Mucosa of stomach (tissue), 1 donor: ENCODE data around the gene DENND1A.

Experiments
- H3K27me3 ChIP-seq: one replicate; pipeline ENCODE4 v1.7.0; 2013; ENCODE audit warnings: mild to moderate bottlenecking, low read length; ENCODE audit not compliant: control insufficient read depth, insufficient read depth
- H3K36me3 ChIP-seq: one replicate; pipeline ENCODE4 v1.7.0; 2013; ENCODE audit warnings: low read length; ENCODE audit not compliant: control insufficient read depth, insufficient read depth
- H3K4me1 ChIP-seq: one replicate; pipeline ENCODE4 v1.7.0; 2013; ENCODE audit warnings: mild to moderate bottlenecking, low read length; ENCODE audit not compliant: control insufficient read depth, insufficient read depth
- H3K4me3 ChIP-seq: one replicate; pipeline ENCODE4 v1.7.0; 2013; ENCODE audit warnings: low read length
- H3K9ac ChIP-seq: one replicate; pipeline ENCODE4 v1.7.0; 2013; ENCODE audit warnings: mild to moderate bottlenecking, low read length, moderate library complexity
- H3K9me3 ChIP-seq: one replicate; pipeline ENCODE4 v1.7.0; 2013; ENCODE audit warnings: mild to moderate bottlenecking, low read length, moderate library complexity; ENCODE audit not compliant: control insufficient read depth
- donor health status: Pancreatic carcinoma.

Gene DENND1A

GRCh38 chr9:123960366-123960765, 30.4 kb upstream of the DENND1A start:
- no peaks in the 10 kb centered on the region for H3K9me3 ChIP-seq
- no peaks in the 10 kb centered on the region for H3K36me3 ChIP-seq
- no peaks in the 10 kb centered on the region for H3K4me1 ChIP-seq
- H3K9ac ChIP-seq, result no peak overlapping the region
- peaks cover 32% of the 10 kb centered on the region for H3K27me3 ChIP-seq
- H3K4me3 ChIP-seq, result no peak overlapping the region

GRCh38 chr9:123959787-123960186, 29.9 kb upstream of the DENND1A start:
- Histone ChIP-seq H3K27me3 (peaks cover 28% of the 10 kb centered on the region), H3K4me1 (no peaks in the 10 kb centered on the region), H3K4me3 (no peak overlapping the region), H3K9me3 (no peaks in the 10 kb centered on the region), H3K36me3 (no peaks in the 10 kb centered on the region), H3K9ac (no peak overlapping the region)

- H3K36me3 ChIP-seq, result no peaks in the 10 kb centered on the region
- no peaks in the 10 kb centered on the region for H3K9me3 ChIP-seq
- no peak overlapping the region for H3K4me3 ChIP-seq
- H3K4me1 ChIP-seq, result no peaks in the 10 kb centered on the region
- H3K9ac ChIP-seq, result no peak overlapping the region
- H3K27me3 ChIP-seq, result peaks cover 46% of the 10 kb centered on the region
These were observed 27.8 kb upstream of the DENND1A start for GRCh38 chr9:123957731-123958130.

GRCh38 chr9:123957168-123957721, 27.3 kb upstream of the DENND1A start:
- Histone ChIP-seq H3K36me3 (no peaks in the 10 kb centered on the region), H3K27me3 (peaks cover 48% of the 10 kb centered on the region), H3K4me3 (no peak overlapping the region), H3K9me3 (no peaks in the 10 kb centered on the region), H3K9ac (no peak overlapping the region), H3K4me1 (no peaks in the 10 kb centered on the region)

- Histone ChIP-seq H3K9ac (no peak overlapping the region), H3K36me3 (no peaks in the 10 kb centered on the region), H3K4me3 (no peak overlapping the region), H3K4me1 (no peaks in the 10 kb centered on the region), H3K27me3 (peaks cover 37% of the 10 kb centered on the region), H3K9me3 (no peaks in the 10 kb centered on the region)
These were observed 25.7 kb upstream of the DENND1A start for GRCh38 chr9:123955637-123956036.

- no peak overlapping the region for H3K9ac ChIP-seq
- H3K4me3 ChIP-seq, result no peak overlapping the region
- H3K36me3 ChIP-seq, result no peaks in the 10 kb centered on the region
- no peaks in the 10 kb centered on the region for H3K9me3 ChIP-seq
- H3K4me1 ChIP-seq, result no peaks in the 10 kb centered on the region
- peaks cover 32% of the 10 kb centered on the region for H3K27me3 ChIP-seq
These were observed 24.8 kb upstream of the DENND1A start for GRCh38 chr9:123954518-123955280.

- H3K9ac ChIP-seq, result no peak overlapping the region
- H3K4me3 ChIP-seq, result no peak overlapping the region
- peaks cover 32% of the 10 kb centered on the region for H3K27me3 ChIP-seq
- no peaks in the 10 kb centered on the region for H3K4me1 ChIP-seq
- no peaks in the 10 kb centered on the region for H3K36me3 ChIP-seq
- H3K9me3 ChIP-seq, result no peaks in the 10 kb centered on the region
These were observed 22.9 kb upstream of the DENND1A start for GRCh38 chr9:123952641-123953495.

- H3K27me3 ChIP-seq, result peaks cover 15% of the 10 kb centered on the region
- H3K36me3 ChIP-seq, result no peaks in the 10 kb centered on the region
- H3K9ac ChIP-seq, result no peak overlapping the region
- H3K4me1 ChIP-seq, result no peaks in the 10 kb centered on the region
- no peaks in the 10 kb centered on the region for H3K9me3 ChIP-seq
- H3K4me3 ChIP-seq, result no peak overlapping the region
These were observed 18.4 kb upstream of the DENND1A start for GRCh38 chr9:123948286-123948685.

GRCh38 chr9:123947326-123947725, 17.4 kb upstream of the DENND1A start:
- Histone ChIP-seq H3K4me1 (no peaks in the 10 kb centered on the region), H3K9me3 (no peaks in the 10 kb centered on the region), H3K4me3 (no peak overlapping the region), H3K27me3 (peaks cover 10% of the 10 kb centered on the region), H3K36me3 (no peaks in the 10 kb centered on the region), H3K9ac (no peak overlapping the region)

GRCh38 chr9:123946101-123946821, 16.3 kb upstream of the DENND1A start:
- Histone ChIP-seq H3K9ac (no peak overlapping the region), H3K27me3 (peaks cover 10% of the 10 kb centered on the region), H3K36me3 (no peaks in the 10 kb centered on the region), H3K4me3 (no peak overlapping the region), H3K4me1 (no peaks in the 10 kb centered on the region), H3K9me3 (no peaks in the 10 kb centered on the region)

GRCh38 chr9:123945532-123945931, 15.6 kb upstream of the DENND1A start:
- no peaks in the 10 kb centered on the region for H3K9me3 ChIP-seq
- no peaks in the 10 kb centered on the region for H3K36me3 ChIP-seq
- no peak overlapping the region for H3K9ac ChIP-seq
- H3K27me3 ChIP-seq, result peaks cover 10% of the 10 kb centered on the region
- no peaks in the 10 kb centered on the region for H3K4me1 ChIP-seq
- no peak overlapping the region for H3K4me3 ChIP-seq
